Measurements from ENCODE around the gene EXOG. TPM values are rescaled to one million over a fixed set of nuclear protein-coding genes. Genes with fewer than 3 reads are reported as not detected.

EXOG gene
- total RNA-seq, 4 donors from 2014 or later, result 3.3 to 10.3 (median 5.3) TPM

DNA sequence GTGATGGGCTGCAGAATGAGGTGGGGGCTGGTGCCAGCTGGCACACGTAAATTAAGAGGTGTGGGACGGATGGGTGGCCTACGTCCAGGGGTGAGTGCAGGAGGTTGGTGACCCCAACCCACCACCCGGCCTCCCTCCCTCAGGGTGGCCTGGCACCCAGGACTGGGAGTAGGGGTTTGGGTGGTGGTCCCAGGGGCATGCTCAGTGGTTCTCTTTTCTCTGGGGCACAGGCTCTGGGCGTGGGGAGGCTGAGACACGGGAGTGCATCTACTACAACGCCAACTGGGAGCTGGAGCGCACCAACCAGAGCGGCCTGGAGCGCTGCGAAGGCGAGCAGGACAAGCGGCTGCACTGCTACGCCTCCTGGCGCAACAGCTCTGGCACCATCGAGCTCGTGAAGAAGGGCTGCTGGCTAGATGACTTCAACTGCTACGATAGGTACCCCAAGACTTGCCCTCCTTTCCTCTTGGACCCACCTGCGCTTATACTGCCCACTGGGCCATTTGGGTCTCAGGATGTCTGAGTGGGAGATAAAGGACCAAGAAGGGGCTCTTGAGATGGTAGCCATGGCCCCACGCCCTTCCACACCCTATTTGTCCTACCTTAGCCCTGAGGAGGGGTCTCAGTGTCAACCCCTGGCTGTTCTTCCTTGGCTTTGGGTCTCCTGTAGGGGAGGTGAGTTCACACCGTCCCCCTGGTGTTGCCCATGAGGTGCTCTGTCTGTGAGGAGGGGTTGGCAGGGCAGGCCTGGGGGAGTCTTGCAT lies 18.9 kb upstream of the EXOG start:
- no peak for TF ChIP-seq POLR2A (IDR thresholded peaks at IDR 0.05)
- TF ChIP-seq, protein P1, sequence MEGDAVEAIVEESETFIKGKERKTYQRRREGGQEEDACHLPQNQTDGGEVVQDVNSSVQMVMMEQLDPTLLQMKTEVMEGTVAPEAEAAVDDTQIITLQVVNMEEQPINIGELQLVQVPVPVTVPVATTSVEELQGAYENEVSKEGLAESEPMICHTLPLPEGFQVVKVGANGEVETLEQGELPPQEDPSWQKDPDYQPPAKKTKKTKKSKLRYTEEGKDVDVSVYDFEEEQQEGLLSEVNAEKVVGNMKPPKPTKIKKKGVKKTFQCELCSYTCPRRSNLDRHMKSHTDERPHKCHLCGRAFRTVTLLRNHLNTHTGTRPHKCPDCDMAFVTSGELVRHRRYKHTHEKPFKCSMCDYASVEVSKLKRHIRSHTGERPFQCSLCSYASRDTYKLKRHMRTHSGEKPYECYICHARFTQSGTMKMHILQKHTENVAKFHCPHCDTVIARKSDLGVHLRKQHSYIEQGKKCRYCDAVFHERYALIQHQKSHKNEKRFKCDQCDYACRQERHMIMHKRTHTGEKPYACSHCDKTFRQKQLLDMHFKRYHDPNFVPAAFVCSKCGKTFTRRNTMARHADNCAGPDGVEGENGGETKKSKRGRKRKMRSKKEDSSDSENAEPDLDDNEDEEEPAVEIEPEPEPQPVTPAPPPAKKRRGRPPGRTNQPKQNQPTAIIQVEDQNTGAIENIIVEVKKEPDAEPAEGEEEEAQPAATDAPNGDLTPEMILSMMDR (IDR thresholded peaks at IDR 0.05), result no peak
- WGBS, 2 donors, result 90 to 95% methylated on average over 2 to 7 of the region's 21 CpGs
- H3K27me3 ChIP-seq, result no peaks in the 10 kb centered on the region
- intact Hi-C loops (cut with DNase I), result loop anchor here (10.0 kb wide), 1 partner anchor 362 kb away; no protein-coding TSS in a partner anchor
- H3K4me3 ChIP-seq, result no peak overlapping the region
- peaks cover 0 to 47% (median 4%) of the 10 kb centered on the region in 3 donors for H3K36me3 ChIP-seq
- no peak overlapping the region for H3K27ac ChIP-seq
- H3K9me3 ChIP-seq, result no peaks in the 10 kb centered on the region
- no peak for DNase-seq
- H3K4me1 ChIP-seq, result peaks cover 0 to 7% (median 0%) of the 10 kb centered on the region in 3 donors

DNA sequence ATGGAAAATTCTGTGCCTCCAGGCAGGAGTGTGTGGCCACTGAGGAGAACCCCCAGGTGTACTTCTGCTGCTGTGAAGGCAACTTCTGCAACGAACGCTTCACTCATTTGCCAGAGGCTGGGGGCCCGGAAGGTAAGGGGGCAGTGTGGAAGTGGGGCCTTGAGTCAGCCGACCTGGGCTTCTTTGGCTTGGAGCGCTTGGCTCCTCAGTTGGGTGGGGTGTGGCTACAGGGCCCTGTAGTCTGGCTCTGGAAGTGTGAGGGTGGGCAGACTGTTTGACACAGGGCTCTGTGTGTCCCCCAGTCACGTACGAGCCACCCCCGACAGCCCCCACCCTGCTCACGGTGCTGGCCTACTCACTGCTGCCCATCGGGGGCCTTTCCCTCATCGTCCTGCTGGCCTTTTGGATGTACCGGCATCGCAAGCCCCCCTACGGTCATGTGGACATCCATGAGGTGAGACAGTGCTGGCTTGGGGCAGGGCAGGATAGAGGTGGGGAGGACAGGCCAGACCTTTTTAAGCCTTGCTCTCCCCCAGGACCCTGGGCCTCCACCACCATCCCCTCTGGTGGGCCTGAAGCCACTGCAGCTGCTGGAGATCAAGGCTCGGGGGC lies 18.2 kb upstream of the EXOG start:
- Histone ChIP-seq H3K27ac (no peak overlapping the region), H3K36me3 (peaks cover 0 to 54% (median 8%) of the 10 kb centered on the region in 3 donors), H3K9me3 (no peaks in the 10 kb centered on the region), H3K27me3 (no peaks in the 10 kb centered on the region), H3K4me3 (no peak overlapping the region), H3K4me1 (no peaks in the 10 kb centered on the region)
- TF ChIP-seq POLR2A (IDR thresholded peaks at IDR 0.05), result no peak
- TF ChIP-seq, protein P1 (IDR thresholded peaks at IDR 0.05), result no peak
- no peak for DNase-seq
- 85 to 86% methylated on average over 5 to 11 of the region's 15 CpGs for WGBS, 2 donors
- intact Hi-C loops (cut with DNase I), result loop anchor here (2.0 to 10.0 kb wide), 2 partner anchors 131 to 363 kb away; partner anchors contain the start of gene XYLB

GRCh38 chr3:38478901-38479300 lies 17.2 kb upstream of the EXOG start:
- Histone ChIP-seq H3K4me1 (no peaks in the 10 kb centered on the region), H3K27ac (no peak overlapping the region), H3K4me3 (no peak overlapping the region), H3K36me3 (peaks cover 0 to 63% (median 8%) of the 10 kb centered on the region in 3 donors), H3K27me3 (no peaks in the 10 kb centered on the region), H3K9me3 (no peaks in the 10 kb centered on the region)
- WGBS, 2 donors, result 82 to 87% methylated on average over 5 to 6 of the region's 9 CpGs
- DNase-seq, result no peak
- intact Hi-C loops (cut with DNase I), result loop anchor here (2.0 to 10.0 kb wide), 2 partner anchors 132 to 364 kb away; partner anchors contain the start of gene XYLB
- TF ChIP-seq, protein P1 (IDR thresholded peaks at IDR 0.05), result no peak
- TF ChIP-seq POLR2A (IDR thresholded peaks at IDR 0.05), result no peak

DNA sequence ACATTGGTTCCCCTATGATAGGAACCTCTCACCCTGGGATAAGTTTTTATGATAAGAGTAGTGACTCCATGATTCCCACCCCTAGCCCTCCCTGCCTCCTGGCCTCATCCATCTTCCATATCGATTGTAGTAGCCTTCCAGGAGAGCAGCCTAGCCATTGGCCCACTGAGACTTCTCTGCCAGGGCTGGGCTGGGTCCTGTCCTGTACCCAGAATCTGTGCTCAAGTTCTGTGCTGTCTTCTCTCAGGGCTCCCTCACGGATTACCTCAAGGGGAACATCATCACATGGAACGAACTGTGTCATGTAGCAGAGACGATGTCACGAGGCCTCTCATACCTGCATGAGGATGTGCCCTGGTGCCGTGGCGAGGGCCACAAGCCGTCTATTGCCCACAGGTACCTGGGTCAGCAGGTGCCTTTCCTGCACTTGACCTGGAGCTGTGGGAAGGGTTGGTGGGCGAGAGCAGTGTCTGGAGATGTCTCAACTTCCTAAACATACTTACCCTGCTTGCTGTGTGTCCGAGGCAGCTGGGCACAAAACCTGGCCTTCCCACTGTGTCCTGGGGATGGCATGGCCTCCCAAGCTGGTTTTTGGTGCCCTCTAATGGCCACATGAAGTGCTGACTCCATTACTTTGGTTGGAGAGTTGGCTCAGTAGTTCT lies 16.6 kb upstream of the EXOG start:
- no peak for DNase-seq
- H3K9me3 ChIP-seq, result no peaks in the 10 kb centered on the region
- WGBS, 2 donors, result 71% methylated on average over 10 of the region's 10 CpGs; no CpG with 5 or more reads in 1 of the 2 donors
- H3K36me3 ChIP-seq, result peaks cover 0 to 68% (median 8%) of the 10 kb centered on the region in 3 donors
- no peak overlapping the region for H3K4me3 ChIP-seq
- H3K4me1 ChIP-seq, result no peaks in the 10 kb centered on the region
- no peaks in the 10 kb centered on the region for H3K27me3 ChIP-seq
- no peak overlapping the region for H3K27ac ChIP-seq
- TF ChIP-seq, protein P1 (IDR thresholded peaks at IDR 0.05), result peak; percentile 53 to 86 (median 74)
- no peak for TF ChIP-seq POLR2A (IDR thresholded peaks at IDR 0.05)
- intact Hi-C loops (cut with DNase I), result loop anchor here (2.0 to 10.0 kb wide), 2 partner anchors 133 to 365 kb away; partner anchors contain the start of gene XYLB
